Measurements from ENCODE around the gene QARS1.
A peak's percentile ranks its signal among the peaks of the same experiment; 100 is the strongest.

The QARS1 gene

DNA sequence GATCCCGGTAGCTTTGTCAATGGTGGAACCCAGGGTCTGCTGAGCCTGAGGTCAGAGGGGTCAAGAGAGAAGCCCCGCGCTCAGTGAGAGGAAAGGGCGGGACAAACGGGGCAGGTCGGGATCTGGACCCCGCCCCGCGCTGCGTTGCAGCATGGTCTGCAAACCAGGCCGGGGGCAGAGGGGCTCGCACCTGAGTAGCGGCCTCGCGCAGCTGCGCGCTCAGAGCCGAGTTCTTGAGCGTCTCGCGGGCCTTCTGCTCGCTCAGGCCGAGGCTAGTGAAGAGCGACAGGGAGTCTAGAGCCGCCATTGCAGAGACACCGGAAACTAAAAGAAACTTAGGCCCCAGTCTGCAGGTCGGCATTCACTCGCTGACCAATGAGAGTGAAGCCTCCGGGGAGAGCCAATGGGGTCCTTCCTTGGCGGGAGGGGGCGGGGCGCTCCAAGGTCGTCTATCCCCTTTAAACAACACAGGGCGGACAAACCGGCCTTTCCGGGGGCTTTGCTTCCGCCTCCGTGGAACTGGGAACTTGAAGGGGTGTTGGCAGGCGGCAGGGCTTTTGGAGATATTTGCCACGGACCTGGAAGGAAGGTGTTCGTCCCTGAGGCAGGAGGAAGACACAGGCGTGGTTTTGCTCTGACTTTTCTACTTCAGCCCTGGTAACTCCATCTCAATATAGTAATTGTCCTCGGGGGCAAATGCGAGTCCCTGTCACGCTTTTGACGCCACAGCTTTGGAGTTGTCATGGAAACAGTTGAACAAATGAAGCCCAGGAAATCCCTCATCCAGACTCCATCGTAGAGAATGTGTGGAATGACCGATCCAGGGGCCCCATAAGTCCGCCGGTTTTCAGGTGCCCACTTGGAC lies at the start of gene QARS1:
TSS of gene QARS1 (minus strand) at position 331 of the 865 bp plus-strand sequence. CDS start at position 307, 24 bp downstream.
- peak; percentile 67 to 78 for DNase-seq (ENCODE audit: low read depth in 2 of 2)

DNA sequence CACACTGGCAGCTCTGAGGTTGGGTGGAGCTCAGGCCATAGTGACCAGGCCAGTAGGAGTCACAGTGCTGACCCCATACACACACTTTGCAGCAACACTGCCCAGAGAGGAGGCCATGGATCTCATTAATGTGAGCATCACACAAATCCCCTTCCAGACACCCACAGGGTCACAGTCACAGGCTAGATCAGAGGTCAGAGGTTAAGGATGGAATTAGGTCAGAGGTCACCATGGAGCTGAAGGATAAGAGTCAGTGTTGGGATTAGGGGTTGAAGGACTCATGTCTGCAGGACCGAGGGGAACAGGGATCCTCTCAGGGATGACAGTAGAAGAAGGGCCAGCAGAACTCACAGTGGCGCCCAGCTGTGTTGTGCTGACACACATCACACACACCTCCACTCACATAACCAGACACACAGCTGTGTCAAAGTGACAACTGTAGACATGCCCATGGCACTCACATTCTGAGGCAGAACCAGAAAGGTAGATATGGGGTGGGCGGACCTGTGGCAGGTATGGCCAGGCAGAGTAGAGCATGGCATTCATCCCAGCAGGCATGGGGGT lies 48.9 kb upstream of the QARS1 start:
- no peak for DNase-seq (ENCODE audit: low read depth in 2 of 2)

DNA sequence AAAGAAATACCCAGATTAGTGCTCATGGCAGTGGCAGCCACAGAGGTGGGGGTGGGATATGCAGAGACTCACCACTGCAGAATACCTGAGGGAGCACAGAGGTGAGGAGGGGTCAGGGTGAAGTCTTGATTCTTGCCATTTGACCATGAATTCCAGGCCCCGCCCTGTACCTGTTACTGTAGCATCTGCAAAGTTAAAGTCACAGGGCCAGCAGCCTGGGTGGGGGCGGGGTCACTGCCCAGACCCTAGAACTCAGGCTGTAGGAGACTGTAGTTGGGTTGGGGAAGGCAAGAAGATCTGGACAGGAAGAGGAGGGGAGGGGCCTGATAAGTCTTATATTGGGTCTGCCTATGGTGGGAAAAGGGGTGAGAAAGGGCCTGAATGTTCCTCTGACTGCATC lies 47.1 kb upstream of the QARS1 start:
- DNase-seq (ENCODE audit: low read depth in 2 of 2): no peak

DNA sequence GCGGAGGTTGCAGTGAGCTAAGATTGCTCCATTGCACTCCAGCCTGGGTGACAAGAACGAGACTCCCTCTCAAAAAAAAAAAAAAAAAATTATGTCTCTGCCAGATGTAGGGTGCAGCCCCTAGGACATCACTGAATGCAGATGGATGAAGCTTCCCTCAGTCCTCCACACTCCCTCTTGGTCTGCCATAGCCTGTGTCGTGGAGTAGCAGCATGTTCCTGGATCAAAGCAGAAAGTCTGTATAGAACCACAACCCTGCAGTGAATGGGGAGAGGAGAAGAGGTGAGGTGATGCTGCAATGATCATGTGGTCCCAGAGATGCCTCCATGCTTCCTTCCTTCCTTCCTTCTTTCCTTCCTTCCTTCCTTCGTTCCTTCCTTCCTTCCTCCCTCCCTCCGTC lies 43.6 kb upstream of the QARS1 start:
- no peak for DNase-seq (ENCODE audit: low read depth in 2 of 2)

DNA sequence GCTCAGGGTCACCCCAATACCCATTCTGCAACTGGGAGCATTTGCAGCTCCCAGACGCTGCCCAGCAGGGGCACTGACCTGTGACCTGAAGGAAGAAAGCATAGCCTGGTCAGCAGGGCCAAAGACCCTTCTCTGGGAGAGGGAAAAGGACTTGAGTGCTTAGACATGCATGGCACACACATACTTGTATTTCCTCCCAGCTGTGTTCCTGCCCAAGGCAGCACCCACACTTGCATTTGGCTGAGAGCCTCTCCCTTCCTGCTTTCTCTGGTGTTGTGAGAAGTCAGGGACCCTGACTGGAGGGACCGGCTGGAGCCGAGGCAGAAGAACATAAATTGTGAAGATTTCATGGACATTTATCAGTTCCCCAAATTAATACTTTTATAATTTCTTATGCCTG lies 35.5 kb upstream of the QARS1 start:
- DNase-seq (ENCODE audit: low read depth in 2 of 2): no peak

DNA sequence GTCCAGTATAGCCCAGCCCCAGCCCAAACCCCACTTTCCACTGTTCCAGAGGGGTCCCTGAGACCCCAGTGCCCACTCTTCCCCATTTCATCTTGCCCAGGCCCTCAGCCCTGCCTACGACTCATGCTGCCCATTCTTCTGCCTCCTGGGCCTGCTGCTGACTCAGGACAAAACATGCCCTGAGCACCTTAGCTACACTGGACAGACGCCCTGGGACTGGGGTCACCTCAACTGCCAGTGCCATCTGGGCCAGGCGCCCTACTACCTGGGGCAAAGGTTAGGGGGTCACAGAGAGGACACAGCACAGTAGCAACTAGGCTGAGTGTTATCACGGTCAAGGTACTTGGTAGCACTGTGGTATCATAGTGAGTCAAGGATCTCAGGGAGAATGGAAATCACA lies 30.9 kb upstream of the QARS1 start:
- no peak for DNase-seq (ENCODE audit: low read depth in 2 of 2)

DNA sequence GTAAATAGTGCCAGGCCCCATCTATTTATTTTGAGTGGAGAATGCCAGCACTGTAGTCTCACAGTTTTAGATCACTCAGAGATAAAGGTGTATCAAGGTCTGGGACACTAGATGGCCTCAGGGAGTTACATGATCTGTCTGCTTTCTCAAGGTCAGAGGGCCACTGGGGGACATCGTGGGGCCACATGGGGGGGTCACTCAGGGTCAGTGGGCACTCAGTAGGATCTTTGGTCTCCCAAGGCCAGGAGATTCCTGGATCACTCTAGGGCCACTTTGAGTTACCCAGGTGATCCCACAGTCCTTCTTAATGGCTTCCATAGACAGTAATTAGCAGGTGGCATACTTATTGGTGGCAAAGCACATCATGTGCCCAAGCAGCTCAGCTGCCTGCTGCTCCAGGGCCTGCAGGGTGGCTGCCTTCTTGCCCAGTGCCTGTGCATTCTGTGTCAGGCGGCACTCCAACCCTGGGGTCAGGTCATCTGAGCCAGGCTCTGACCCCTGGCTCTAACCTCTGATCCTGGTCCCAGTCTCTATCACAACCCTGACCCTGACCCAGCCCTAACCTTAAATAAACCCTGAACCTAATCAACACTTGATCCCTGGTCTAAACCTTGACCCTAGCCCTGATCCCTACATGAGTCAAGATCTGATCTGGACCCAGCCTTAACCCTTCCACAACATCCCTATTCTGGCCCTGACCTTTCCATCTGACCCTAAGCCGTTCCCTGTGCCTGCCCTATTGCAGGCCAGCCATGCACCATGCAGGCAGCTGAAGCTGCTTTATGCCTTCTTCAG lies 30.1 kb upstream of the QARS1 start:
- DNase-seq (ENCODE audit: low read depth in 2 of 2): no peak

DNA sequence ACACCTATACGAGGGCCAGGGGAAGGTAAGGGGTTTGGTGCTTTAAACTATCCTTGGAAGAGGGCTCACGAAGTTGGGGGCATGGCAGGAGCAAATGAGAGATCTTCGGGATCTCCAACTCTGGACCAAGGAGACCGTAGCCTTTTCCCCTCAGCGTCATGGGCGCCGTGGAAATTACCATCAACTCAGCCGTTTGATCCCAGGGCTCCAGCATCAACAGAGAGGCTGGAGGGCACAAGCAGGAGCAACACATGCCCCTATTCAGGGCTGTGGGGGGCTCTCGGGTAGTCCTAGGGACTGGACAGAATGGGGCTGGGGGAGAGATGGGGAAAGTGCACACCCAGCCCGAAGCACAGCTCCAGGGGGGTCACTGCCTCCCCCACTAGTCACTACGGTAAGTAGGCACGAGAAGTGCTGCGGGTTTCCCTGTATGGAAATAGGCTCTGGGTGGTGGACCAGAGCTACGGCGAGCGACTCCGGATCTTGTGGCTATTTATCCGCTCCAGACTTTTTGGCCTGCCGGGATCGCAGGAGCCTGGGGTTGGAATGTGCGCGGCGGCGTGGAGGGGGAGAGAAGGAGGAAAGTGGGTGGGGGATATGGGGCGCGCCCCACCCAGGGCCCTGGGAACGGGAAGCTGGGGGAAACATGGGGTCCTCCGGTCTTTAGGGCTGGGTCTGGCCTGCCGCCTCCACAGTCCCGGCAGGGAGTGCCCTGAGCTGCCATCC lies 28.8 kb upstream of the QARS1 start:
- DNase-seq (ENCODE audit: low read depth in 2 of 2): no peak

DNA sequence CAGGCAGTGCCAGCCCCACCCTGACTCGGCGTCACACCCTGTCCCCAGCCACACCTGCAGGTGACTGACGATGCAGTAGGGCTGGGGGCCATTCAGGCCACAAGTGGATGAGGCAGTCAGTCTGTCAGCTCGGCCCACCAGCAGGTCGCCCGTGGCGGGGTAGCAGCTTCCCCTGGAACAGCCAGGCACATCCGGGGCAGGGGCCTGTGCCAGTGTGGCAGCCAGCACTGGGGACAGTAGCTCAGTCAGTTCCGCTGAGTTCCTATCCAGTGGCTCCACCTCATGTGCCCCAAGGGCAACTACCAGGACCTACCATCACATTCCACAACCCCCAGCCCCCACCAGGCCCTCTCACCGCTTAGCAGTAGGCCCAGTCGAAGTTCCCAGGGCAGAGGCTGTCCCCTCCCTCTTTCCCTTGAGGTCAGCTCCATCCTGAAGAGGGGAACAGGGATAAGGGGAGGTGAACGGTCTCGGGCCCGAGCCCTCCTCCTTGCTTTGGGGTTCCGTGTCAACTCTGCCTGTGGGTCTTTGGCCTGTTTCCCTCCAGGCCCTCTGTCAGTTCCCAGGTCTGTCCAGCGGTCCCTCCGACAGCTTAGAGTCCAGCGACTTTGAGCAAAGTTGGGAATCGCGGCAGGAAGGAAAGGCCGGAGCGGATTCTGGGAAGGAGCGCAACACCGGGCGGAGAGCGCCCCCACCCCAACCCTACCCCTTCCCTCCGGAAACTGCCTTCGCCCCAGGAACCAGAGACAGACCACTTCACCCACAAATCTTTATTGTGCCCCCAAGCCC lies 28.1 kb upstream of the QARS1 start, which contains the start of gene LAMB2:
TSS of gene LAMB2 (minus strand) at position 614 of the 789 bp plus-strand sequence. CDS start at position 431, 183 bp downstream.
- DNase-seq (ENCODE audit: low read depth in 2 of 2): no peak

DNA sequence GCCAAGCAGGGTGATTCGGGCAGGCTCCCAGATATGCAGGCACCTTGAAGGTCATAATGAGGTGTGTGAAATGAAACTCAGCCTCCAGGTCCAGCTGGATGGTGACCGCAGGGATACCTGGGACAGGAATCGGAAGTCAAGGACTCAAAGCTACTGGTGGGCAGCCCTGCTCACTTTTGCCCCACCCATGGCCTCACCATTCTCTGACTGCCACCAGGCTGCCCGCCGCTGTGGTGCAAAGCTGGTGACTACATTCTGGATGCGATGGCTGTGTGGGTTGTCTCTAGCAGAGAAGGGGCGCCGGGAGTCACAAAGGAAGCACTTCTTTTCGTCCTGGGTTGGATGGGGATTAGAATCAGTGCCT lies 27.5 kb upstream of the QARS1 start:
- DNase-seq (ENCODE audit: low read depth in 2 of 2): no peak

DNA sequence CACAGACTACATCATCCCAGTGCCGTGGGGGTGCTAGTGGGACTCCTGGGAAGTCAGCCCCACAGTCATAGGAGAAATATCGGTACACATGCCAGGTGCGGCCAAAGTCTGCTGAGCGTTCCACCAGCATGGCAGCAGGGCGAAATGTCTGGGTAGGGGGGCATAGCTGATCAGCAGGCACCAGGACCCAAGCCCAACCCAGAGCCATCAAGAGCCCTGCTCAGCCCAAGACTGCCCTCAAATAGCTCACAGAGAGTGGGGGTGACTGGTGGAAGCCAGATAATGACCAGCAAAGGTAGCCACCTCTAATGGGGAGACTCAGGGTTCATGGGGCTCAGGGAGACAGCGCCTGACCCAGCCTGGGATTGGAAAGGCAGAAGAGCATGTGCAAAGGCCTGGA lies 27.0 kb upstream of the QARS1 start:
- no peak for DNase-seq (ENCODE audit: low read depth in 2 of 2)

DNA sequence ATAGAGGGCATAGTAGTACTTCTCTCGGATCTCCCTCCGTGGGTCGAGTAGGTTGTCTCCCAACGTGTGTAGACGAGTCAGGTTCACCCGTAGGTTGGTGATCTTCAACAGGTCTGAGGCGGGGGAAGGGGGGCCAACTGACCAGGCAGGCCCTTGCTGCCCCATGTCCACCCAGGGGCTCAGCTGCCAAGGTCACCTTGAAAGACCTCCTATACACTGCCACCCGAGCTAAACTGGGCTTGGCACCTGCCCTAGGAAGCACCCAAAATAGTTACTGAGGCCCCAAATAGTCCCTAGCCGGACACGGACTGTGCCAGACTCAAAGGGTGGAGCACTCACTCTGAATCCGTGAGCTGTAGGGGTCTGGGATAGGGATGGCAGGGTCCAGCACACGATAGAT lies 26.5 kb upstream of the QARS1 start:
- DNase-seq (ENCODE audit: low read depth in 2 of 2): no peak

DNA sequence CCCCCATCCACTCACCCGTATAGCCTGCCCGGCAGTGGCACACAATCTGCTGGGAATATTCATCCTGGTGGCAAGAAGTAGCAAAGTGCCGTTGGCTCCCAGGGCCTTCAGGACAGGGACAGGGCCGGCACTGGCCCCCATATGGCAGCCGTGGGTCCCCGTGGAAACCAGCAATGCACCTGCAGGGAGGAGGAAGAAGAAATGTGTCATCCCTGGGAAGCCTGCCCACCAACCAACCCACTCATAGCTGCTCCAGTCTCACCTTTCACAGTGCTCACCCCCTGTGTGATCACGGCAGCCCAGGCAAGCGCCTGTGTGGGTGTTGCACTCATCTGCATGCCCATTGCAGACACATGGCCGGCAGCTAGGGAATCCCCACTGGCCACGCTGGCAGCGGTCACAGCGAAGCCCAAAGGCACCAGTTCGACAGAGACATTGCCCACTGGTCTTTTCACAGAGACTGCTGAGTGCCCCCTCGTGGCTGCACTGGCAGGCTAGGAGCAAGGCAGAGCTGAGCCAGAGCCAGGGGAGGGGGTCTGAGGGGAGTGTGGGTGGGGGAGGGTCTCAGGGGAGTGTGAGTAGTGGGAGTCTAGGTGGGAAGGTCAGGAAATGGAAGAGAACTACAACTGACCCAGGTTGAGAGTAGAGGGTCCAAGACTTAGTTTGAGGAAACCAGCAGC lies 20.6 kb upstream of the QARS1 start:
- no peak for DNase-seq (ENCODE audit: low read depth in 2 of 2)

DNA sequence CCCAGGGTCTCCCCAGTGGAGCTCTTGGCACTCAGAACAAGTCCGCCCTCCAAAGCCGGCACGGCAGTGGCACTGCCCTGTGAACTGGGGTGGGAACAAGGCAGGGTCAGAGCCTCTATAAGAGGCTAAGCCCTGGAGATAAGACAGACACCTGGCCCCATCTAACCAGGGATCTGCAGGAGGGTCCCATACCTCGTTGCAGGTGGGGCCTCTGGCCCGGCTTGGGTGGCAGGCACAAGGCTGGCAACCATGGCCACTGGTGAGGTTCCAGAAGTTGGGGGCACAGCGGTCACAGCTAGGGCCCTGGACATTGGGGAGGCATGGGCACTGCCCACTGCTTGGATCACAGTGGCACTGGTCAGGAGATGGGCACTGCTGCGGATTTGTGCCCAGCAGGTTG lies 19.6 kb upstream of the QARS1 start:
- no peak for DNase-seq (ENCODE audit: low read depth in 2 of 2)

DNA sequence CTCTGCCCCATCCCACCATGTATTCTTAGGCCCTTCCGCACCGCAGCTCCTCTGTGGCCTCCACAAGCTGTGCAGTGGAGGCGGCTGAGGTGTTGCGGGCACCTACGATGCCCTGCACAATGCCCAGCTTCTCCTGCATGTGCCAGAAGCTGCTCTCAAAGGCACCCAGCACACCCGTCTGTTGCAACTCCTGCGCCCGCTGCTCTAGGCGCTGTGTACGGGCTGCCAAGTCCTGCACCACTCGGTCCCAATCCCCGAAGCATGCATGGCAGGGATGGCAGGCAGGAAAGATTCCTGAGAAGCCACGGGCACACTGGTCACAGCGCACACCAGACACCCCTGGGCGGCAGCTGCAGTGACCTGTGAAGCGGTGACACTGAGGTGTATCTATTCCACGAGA lies 19.1 kb upstream of the QARS1 start:
- DNase-seq (ENCODE audit: low read depth in 2 of 2): no peak

DNA sequence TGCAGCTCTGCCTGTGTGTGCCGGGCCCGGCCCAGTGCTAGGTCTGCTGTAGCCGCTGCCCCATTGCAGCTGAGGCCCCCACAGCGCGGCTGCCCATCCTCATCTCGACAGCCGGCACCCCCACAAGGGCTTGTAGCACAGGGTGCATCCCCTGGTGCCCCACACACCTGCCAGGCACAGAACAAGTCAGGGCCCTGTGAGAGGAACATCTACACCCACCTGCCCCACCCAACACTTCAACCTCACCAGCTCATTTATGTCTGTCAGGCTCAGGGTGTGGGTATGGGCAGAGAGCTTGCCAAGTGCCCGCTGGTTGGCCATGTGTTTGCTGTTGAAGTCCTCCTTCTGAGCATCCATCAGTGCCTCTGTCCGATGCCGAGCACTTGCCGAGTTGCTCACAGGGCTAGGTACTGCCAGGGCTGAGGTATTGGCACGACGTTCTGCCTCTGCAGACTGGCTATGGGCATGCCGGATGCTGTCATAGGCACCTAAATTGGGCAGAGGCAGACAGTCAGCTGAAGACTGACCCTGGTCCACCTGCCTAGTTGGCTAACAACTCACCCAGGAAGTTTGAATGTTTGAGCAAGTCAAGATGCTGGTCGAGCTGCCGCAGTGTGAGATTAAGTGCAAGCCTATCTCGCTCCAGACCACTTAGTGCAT lies 18.5 kb upstream of the QARS1 start:
- no peak for DNase-seq (ENCODE audit: low read depth in 2 of 2)

DNA sequence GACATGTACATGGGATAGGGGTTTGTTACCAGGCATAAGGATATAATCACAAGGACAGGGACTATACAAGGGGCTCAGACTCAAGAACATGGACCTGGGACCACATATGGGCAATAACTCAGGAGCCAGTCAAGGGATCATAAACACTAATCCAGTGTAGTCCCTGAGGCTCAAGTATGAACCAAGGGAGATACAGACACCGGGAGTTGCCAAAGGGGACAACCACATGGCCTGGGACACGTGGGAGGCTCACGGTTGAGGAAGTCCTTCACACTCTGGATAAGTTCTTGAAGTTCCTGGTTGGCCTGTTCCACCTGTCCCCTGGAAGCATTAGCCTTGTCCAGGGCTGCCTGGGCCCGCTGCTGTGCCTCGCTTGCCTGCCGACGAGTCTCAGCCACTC lies 17.9 kb upstream of the QARS1 start:
- no peak for DNase-seq (ENCODE audit: low read depth in 2 of 2)

DNA sequence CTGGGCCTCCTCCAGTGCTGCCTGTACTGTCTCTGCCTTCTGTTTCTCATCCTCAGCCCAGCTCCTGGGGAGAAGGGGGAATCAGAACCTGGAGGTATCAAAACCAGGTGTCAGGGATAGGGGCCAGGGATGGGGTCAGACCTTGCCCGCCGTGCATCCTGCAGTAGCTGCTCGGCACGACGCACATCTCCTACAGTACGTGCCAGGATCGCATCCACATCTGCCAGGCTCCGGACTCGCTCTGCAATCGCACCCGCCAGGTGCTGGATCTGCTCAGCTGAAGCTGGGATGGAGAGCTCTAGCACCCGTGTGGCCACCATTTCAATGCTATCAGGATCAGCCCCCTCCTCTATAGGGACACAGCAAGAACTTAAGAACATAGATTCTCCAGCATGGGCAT lies 17.5 kb upstream of the QARS1 start:
- no peak for DNase-seq (ENCODE audit: low read depth in 2 of 2)

DNA sequence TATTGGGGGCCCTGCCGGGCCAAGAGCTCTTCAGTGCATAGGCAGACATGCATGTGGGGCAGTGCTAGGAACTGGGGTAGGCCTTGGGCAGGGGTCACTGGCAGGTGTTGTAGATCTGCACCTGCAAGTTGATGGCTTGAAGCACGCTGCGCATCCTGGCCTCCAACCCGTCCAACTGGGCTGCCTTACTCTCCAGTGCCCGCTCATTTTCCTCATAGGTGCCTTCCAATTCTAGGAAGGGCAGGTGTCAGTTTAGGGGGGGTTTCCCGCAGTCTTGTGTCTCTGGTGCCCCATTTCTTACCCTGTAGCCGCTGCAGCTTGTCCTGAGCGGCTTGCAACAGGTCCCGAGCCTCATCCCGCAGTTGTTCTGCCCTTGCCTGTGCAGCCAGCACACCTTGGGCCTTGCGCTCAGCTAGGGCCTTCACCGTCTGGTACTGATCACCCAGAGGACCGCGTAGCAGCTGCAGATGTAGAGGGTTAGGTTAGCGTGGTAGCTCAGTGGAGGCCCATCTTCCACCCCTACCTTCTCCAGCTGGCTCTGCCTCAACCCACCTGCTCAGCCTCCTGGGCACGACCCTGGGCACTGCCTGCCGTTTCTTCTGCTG lies 16.7 kb upstream of the QARS1 start:
- no peak for DNase-seq (ENCODE audit: low read depth in 2 of 2)
